Activated T-cell treated with anti-CD3 and anti-CD28 coated beads, Interleukin-2, amount 50 U/mL, for 72 hours (primary cell): Measurements from ENCODE around the gene ACSS1. TPM values are rescaled to one million over a fixed set of nuclear protein-coding genes. Genes with fewer than 3 reads are reported as not detected.

Source experiments
- ATAC-seq, 2 donors: fragments of 150-1000 bp; cut with Tn5 transposase; replicated peaks in 1 of 2; 2 replicates each; pipeline ENCODE4 v1.10.0; 2021; ENCODE audit warnings: moderate library complexity in 2 of 2, mild to moderate bottlenecking in 1 of 2
- DNase-seq, 2 donors: peaks; one replicate each; pipeline ENCODE4 v3.0.0; 2021 to 2022; ENCODE audit warnings: mixed read lengths in 1 of 2
- H3K27ac Mint-ChIP-seq: one replicate; pipeline ENCODE4 v1.8.0; 2022; ENCODE audit warnings: mild to moderate bottlenecking, moderate library complexity, mixed read lengths
- H3K27me3 Mint-ChIP-seq: one replicate; pipeline ENCODE4 v1.8.0; 2022; ENCODE audit warnings: low read depth, mixed read lengths
- H3K36me3 Mint-ChIP-seq, 2 donors: one replicate each; pipeline ENCODE4 v1.8.0; 2022; ENCODE audit warnings: mixed read lengths in 2 of 2, mild to moderate bottlenecking in 1 of 2; ENCODE audit not compliant: insufficient read depth in 2 of 2
- H3K4me1 Mint-ChIP-seq: one replicate; pipeline ENCODE4 v1.8.0; 2022; ENCODE audit warnings: low read depth, mixed read lengths
- H3K4me3 Mint-ChIP-seq, 2 donors: one replicate each; pipeline ENCODE4 v1.8.0; 2022; ENCODE audit warnings: mild to moderate bottlenecking in 2 of 2, mixed read lengths in 2 of 2, moderate library complexity in 2 of 2
- H3K9me3 Mint-ChIP-seq, 2 donors: one replicate each; pipeline ENCODE4 v1.8.0; 2022; ENCODE audit warnings: mixed read lengths in 2 of 2
- total RNA-seq, 2 donors: library from RNA; stranded (reverse); gene quantifications; one replicate each; pipeline ENCODE4 v1.2.3, GENCODE V29; 2022

Gene ACSS1
- total RNA-seq, 2 donors from 2014 or later, result 18.2 to 23.8 TPM

- H3K27ac Mint-ChIP-seq, result no peak overlapping the region
- peaks cover 5% of the 10 kb centered on the region for H3K4me1 Mint-ChIP-seq
- ATAC-seq (no peak), DNase-seq (no peak)
- H3K36me3 Mint-ChIP-seq, result no peaks in the 10 kb centered on the region
- H3K9me3 Mint-ChIP-seq, result no peaks in the 10 kb centered on the region
- no peak overlapping the region for H3K4me3 Mint-ChIP-seq
- no peaks in the 10 kb centered on the region for H3K27me3 Mint-ChIP-seq
Observed at GRCh38 chr20:25020901-25021301, 37.0 kb downstream of the ACSS1 start.

GRCh38 chr20:25020345-25020744 is 37.6 kb downstream of the ACSS1 start:
- Mint-ChIP-seq H3K4me3 (no peak overlapping the region), H3K4me1 (peaks cover 5% of the 10 kb centered on the region), H3K36me3 (no peaks in the 10 kb centered on the region), H3K9me3 (no peaks in the 10 kb centered on the region), H3K27me3 (no peaks in the 10 kb centered on the region), H3K27ac (no peak overlapping the region)
- ATAC-seq (no peak), DNase-seq (no peak)

DNA sequence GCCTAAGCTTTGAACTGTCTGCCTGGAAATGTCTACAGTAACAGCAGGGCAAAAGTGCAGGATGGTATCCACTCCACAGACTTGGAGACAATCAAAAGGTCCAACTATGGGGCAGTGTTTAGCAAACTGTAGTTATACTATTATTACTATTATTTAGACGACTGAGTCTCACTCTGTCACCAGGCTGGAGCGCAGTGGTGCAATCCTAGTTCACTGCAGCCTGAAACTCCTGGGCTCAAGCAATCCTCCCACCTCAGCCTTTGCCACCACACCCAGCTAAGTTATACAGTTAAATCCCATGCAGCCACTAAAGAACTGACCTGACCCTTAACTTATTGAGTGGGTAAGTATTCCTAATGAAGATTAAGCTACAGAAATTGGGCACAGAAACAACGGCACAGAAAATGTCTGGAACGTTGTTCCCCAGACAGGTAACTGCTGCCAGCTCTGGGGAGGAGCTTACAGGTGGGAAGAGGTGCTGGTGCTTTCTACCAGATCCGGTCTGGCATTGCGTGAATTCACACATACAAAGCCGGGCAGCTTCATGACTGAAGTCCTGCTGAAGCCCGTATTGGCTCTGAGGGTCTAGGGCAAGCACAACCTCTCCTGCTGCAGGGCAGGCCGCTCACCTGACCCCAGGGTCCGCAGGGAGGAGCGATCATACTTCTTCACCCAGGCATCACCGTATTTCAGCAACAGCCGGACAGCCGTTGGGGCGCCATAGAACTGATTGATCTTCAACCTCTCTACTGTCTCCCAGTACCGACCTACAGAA is 38.4 kb downstream of the ACSS1 start:
- Mint-ChIP-seq H3K36me3 (no peaks in the 10 kb centered on the region), H3K4me3 (no peak overlapping the region), H3K27ac (no peak overlapping the region), H3K27me3 (no peaks in the 10 kb centered on the region), H3K9me3 (no peaks in the 10 kb centered on the region), H3K4me1 (peaks cover 2% of the 10 kb centered on the region)
- no peak for ATAC-seq
- no peak for DNase-seq

DNA sequence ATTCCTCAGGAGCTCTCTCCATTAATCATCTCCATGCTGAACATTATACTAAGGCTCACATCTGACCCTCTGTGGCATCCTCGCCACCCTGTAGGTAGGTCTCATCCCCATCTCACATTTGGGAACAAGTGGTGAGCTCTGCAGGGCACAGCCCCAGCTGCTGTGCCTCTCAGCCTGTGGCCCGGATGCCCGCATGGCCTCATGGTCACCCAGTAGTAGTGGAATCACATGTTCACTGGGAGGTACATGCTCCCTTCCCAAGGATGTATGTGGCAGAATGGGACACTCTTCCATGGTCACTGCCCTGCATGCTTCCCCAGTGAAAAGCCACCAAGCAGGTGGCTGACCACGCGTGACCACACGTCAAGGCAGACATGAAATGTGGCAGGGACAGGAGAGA is 39.1 kb downstream of the ACSS1 start:
- DNase-seq, result no peak
- Mint-ChIP-seq H3K4me1 (no peaks in the 10 kb centered on the region), H3K27me3 (no peaks in the 10 kb centered on the region), H3K9me3 (no peaks in the 10 kb centered on the region), H3K4me3 (no peak overlapping the region), H3K36me3 (no peaks in the 10 kb centered on the region), H3K27ac (no peak overlapping the region)
- no peak for ATAC-seq

DNA sequence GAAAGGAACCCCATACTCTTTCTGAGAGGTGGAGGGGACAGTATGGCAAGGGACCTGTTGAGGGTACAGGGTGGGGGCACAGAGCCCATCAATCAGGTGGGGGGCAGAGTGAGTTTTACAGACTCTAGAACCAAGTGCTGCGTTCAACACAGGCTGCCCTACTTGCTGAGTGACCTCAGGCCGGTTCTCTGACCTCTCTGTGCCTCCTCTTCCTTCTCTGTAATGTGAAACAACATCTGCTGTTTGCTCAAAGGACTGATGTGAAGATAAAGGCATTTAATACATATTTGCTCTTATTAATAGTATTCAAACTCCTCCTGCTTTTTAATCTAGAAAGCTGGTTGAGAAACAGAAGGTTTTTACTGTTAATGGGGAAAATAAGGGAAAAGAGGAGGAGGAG is 39.5 kb downstream of the ACSS1 start:
- no peaks in the 10 kb centered on the region for H3K27me3 Mint-ChIP-seq
- ATAC-seq (no peak), DNase-seq (no peak)
- no peak overlapping the region for H3K4me3 Mint-ChIP-seq
- H3K4me1 Mint-ChIP-seq, result no peaks in the 10 kb centered on the region
- no peaks in the 10 kb centered on the region for H3K36me3 Mint-ChIP-seq
- H3K27ac Mint-ChIP-seq, result no peak overlapping the region
- no peaks in the 10 kb centered on the region for H3K9me3 Mint-ChIP-seq

DNA sequence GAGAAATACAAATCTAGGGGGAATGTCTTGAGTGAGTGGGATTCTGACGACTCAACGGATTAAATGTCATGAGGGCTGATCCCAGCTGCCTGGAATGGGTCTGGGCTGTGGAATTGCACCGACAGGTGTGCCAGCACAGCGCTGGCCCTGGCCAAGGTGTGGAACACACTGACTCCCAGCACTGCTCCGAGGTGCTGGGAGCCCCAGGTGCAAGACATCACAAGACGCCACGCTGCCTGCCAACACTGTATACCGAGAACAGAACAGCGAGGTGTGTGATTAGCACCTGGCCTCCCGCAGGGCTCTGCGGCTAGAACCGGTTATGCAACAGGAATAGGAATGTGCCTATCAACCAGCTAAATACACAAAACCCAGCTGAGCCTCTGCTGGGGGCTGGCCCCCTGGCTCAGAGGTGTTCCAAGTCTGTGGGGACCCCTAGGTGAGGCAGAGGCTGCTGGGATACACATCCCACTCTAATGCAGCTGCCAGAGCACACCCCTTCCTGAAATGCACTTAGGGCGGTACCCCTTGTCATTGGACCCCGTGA is 40.6 kb downstream of the ACSS1 start:
- no peak overlapping the region for H3K27ac Mint-ChIP-seq

DNA sequence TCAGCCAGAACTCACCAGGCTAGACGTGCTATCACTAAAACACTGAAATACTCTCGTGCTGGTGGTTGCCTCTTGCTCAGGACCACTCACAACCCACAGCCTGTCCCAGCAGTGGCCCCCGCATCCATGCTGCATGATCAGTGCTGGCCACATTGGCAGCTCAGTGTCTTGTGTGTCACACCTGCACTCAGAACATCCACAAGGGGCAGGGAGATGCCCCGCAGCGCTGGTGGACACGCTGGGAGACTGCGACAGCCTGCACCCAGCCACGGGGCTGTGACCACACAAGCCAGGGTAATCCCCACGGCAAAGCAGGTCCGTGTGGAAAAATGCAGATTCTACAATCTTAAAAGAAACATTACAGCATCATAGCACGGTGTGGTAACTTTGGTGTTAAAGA is 41.5 kb downstream of the ACSS1 start:
- Mint-ChIP-seq H3K36me3 (no peaks in the 10 kb centered on the region), H3K27ac (no peak overlapping the region), H3K9me3 (no peaks in the 10 kb centered on the region)

More for the DNA sequence above, 40.6 kb downstream of the ACSS1 start:
- no peaks in the 10 kb centered on the region for H3K4me1 Mint-ChIP-seq
- no peaks in the 10 kb centered on the region for H3K9me3 Mint-ChIP-seq
- no peaks in the 10 kb centered on the region for H3K36me3 Mint-ChIP-seq
- no peak for DNase-seq
- H3K27me3 Mint-ChIP-seq, result no peaks in the 10 kb centered on the region
- no peak for ATAC-seq
- H3K4me3 Mint-ChIP-seq, result no peak overlapping the region

DNA sequence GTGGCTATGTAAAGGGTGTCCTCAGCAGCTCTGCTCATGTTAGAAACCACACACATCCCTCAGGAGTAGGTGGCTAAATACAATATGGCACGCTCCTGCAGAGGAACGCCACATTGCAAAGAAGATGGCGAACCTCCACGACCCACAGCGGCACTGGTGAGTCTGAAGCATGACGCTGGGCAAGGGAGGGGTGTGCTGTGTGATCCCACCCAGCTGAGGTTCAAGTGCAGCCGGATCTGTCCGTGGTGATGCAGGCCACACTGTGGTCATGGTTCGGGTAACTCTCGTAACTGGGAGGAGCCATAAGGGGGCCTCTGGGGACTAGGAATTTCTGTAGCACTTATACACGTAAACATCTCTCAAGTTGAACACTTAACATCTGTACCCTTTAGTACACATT is 42.0 kb downstream of the ACSS1 start:
- ATAC-seq (no peak), DNase-seq (no peak)
- H3K4me1 Mint-ChIP-seq, result no peaks in the 10 kb centered on the region
- no peaks in the 10 kb centered on the region for H3K9me3 Mint-ChIP-seq
- no peaks in the 10 kb centered on the region for H3K27me3 Mint-ChIP-seq
- no peak overlapping the region for H3K27ac Mint-ChIP-seq
- no peak overlapping the region for H3K4me3 Mint-ChIP-seq
- no peaks in the 10 kb centered on the region for H3K36me3 Mint-ChIP-seq

More for the DNA sequence above, 41.5 kb downstream of the ACSS1 start:
- Mint-ChIP-seq H3K4me3 (no peak overlapping the region), H3K4me1 (no peaks in the 10 kb centered on the region), H3K27me3 (no peaks in the 10 kb centered on the region)
- ATAC-seq (no peak), DNase-seq (no peak)

DNA sequence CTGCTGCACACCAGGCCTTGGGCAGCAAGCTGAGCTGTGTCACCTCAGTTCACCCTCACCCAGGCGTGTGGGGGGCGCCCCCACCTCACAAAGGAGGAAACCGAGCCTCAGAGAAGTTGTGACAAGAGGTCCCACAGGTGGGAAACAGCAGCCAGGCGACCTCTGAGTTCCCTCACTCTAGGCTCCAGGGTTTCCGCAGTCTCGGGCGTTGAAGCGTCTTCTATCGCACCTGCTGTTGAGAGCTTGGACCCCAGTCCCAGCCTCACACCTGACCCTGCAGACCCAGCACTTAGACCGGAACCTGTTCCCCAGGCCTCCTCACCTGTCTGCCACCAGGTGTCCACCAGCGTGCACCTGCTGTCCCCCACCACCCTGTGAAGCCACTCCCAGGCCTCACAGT is 43.1 kb downstream of the ACSS1 start:
- ATAC-seq (no peak), DNase-seq (no peak)
- Mint-ChIP-seq H3K27me3 (no peaks in the 10 kb centered on the region), H3K4me1 (no peaks in the 10 kb centered on the region), H3K27ac (no peak overlapping the region), H3K9me3 (no peaks in the 10 kb centered on the region), H3K4me3 (no peak overlapping the region), H3K36me3 (peaks cover 0 to 2% of the 10 kb centered on the region in 2 donors)

- no peaks in the 10 kb centered on the region for H3K4me1 Mint-ChIP-seq
- no peaks in the 10 kb centered on the region for H3K27me3 Mint-ChIP-seq
- DNase-seq (no peak), ATAC-seq (no peak)
- peaks cover 0 to 2% of the 10 kb centered on the region in 2 donors for H3K36me3 Mint-ChIP-seq
- no peak overlapping the region for H3K27ac Mint-ChIP-seq
- H3K9me3 Mint-ChIP-seq, result no peaks in the 10 kb centered on the region
- H3K4me3 Mint-ChIP-seq, result no peak overlapping the region
Observed at GRCh38 chr20:25013478-25014380, 44.2 kb downstream of the ACSS1 start.

- no peak overlapping the region for H3K4me3 Mint-ChIP-seq
- DNase-seq (no peak), ATAC-seq (no peak)
- H3K27ac Mint-ChIP-seq, result no peak overlapping the region
- no peaks in the 10 kb centered on the region for H3K4me1 Mint-ChIP-seq
- H3K9me3 Mint-ChIP-seq, result no peaks in the 10 kb centered on the region
- H3K27me3 Mint-ChIP-seq, result no peaks in the 10 kb centered on the region
- peaks cover 1 to 4% of the 10 kb centered on the region in 2 donors for H3K36me3 Mint-ChIP-seq
Observed at GRCh38 chr20:25012616-25013189, 45.2 kb downstream of the ACSS1 start.

DNA sequence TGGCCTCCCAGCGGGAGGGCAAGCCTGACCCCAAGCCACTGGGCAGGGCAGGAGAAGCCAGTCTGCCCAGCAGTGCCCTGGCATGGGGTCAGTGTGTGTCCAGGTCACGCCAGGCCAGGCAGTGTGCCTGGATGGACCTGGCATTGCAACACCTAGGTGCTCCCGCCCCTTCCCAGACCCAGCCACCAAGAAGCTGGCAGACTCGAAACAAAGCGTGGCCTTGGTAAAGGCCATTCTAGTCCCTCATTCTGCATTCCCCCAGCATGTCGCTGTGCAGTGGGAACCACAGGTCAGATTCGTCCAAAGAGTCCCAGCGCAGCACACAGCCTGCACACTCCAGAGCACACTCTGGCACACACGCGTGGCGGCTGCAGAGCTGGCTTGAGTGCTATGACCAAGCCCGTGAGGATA is 46.1 kb downstream of the ACSS1 start:
- DNase-seq (no peak), ATAC-seq (no peak)
- no peak overlapping the region for H3K4me3 Mint-ChIP-seq
- peaks cover 3 to 5% of the 10 kb centered on the region in 2 donors for H3K36me3 Mint-ChIP-seq
- no peaks in the 10 kb centered on the region for H3K4me1 Mint-ChIP-seq
- no peak overlapping the region for H3K27ac Mint-ChIP-seq
- no peaks in the 10 kb centered on the region for H3K27me3 Mint-ChIP-seq
- no peaks in the 10 kb centered on the region for H3K9me3 Mint-ChIP-seq

DNA sequence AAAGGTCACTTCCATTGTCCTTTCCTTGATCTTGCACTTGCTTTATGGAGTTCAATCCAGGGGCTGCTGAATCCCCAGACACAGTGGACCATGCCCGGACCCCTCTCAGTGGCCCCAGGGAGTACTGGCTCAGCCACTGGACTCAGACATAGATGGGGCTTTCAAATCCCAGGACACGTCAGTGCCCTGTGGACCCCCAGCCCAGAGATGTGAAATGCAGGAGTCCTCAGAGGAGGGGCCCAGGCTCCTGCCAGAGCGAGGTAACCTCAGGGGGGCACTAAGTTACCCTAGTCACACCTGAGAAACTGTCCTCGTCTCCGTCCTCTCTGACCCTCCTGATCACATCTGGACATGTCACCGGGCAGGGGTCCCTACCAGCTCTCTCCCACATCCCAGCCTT is 46.7 kb downstream of the ACSS1 start:
- ATAC-seq, result no peak

More for the DNA sequence above, 46.7 kb downstream of the ACSS1 start:
- no peak for DNase-seq
- H3K27ac Mint-ChIP-seq, result no peak overlapping the region
- no peaks in the 10 kb centered on the region for H3K4me1 Mint-ChIP-seq
- H3K4me3 Mint-ChIP-seq, result no peak overlapping the region
- no peaks in the 10 kb centered on the region for H3K9me3 Mint-ChIP-seq
- no peaks in the 10 kb centered on the region for H3K27me3 Mint-ChIP-seq
- peaks cover 4 to 5% of the 10 kb centered on the region in 2 donors for H3K36me3 Mint-ChIP-seq
